Gastrocnemius medialis (tissue), 4 donors: ENCODE results near the gene TMEM255B. TPM values are rescaled to one million over a fixed set of nuclear protein-coding genes. Genes with fewer than 3 reads are reported as not detected.

Source experiments
- ATAC-seq, 2 donors: fragments of 150-250 bp; one replicate each; pipeline ENCODE4 v1.9.1; 2016
- DNase-seq, 2 donors: peaks; one replicate each; pipeline ENCODE4 v3.0.0-alpha.2; 2019
- H3K27ac ChIP-seq, 4 donors: fragments of 200-600 bp; sonication (generic); 1 replicate in 1 of 4; 2 replicates in 3 of 4; pipeline ENCODE4 v1.5.1; 2016 to 2018; ENCODE audit warnings: mild to moderate bottlenecking in 2 of 4, moderate library complexity in 1 of 4
- H3K27me3 ChIP-seq, 3 donors: fragments of 200-600 bp; sonication (generic) in 2 of 3; 1 replicate in 1 of 3; 2 replicates in 2 of 3; pipeline versions ENCODE4 v1.5.1 to v1.6.0; 2016 to 2019; ENCODE audit warnings: mild to moderate bottlenecking in 1 of 3, moderate library complexity in 1 of 3
- H3K36me3 ChIP-seq, 2 donors: fragments of 200-600 bp; sonication (generic) in 1 of 2; one replicate each; pipeline ENCODE4 v1.5.1; 2017 to 2018
- H3K4me1 ChIP-seq, 2 donors: fragments of 200-600 bp; sonication (generic) in 1 of 2; one replicate each; pipeline ENCODE4 v1.5.1; 2016 to 2017; ENCODE audit warnings: mild to moderate bottlenecking in 2 of 2
- H3K4me3 ChIP-seq, 4 donors: fragments of 200-600 bp; sonication (generic) in 3 of 4; 1 replicate in 1 of 4; 2 replicates in 3 of 4; pipeline ENCODE4 v1.5.1; 2016 to 2019; ENCODE audit warnings: mild to moderate bottlenecking in 2 of 4
- H3K9me3 ChIP-seq, 3 donors: fragments of 200-600 bp; sonication (generic) in 2 of 3; 1 replicate in 1 of 3; 2 replicates in 2 of 3; pipeline ENCODE4 v1.5.1; 2016 to 2019
- CTCF ChIP-seq, 5 experiments: fragments of 450-650 bp in 3 of 5; fragments of 200-600 bp in 2 of 5; sonication (generic) in 2 of 5; IDR thresholded peaks in 4 of 5; conservative IDR thresholded peaks in 1 of 5; 1 replicate in 4 of 5; 2 replicates in 1 of 5; pipeline ENCODE4 v1.5.1; 2016 to 2019; ENCODE audit warnings: antibody characterized with exemption in 5 of 5, mild to moderate bottlenecking in 3 of 5, moderate library complexity in 3 of 5
- POLR2A ChIP-seq, 2 donors: fragments of 450-650 bp; IDR thresholded peaks; one replicate each; pipeline ENCODE4 v1.6.1; 2017; ENCODE audit warnings: antibody characterized with exemption in 2 of 2, mild to moderate bottlenecking in 2 of 2, moderate library complexity in 2 of 2
- in situ Hi-C, 4 donors: fragments of 200-750 bp; cut with MboI; loops; one replicate each; pipeline versions ENCODE4 v1.15.0 to v1.8.0; 2017; ENCODE audit warnings: low sequenced_read_pairs in 4 of 4
- intact Hi-C: fragments of 100-400 bp; cut with DNase I; formaldehyde crosslinking; loops from one replicate; pipeline ENCODE4 v1.15.1; 2023; ENCODE audit warnings: low total_unique reads
- total RNA-seq, 4 donors: library from RNA; depleted of rRNA; stranded (reverse); fragments of >200 nt; gene quantifications; one replicate each; pipeline versions ENCODE4 v1.1.0 to v1.2.3, GENCODE V29; 2016

TMEM255B gene
- total RNA-seq, 4 donors from 2014 or later = 0.36 to 1.8 (median 0.59) TPM

GRCh38 chr13:113816254-113816929 is 57.4 kb downstream of the TMEM255B start:
- intact Hi-C loops = loop anchor here (2.0 kb wide), 2 partner anchors 88 to 410 kb away; no protein-coding TSS in a partner anchor

GRCh38 chr13:113816946-113817859 is 58.2 kb downstream of the TMEM255B start:
- DNase-seq (peak; percentile 81 to 87), ATAC-seq (peak; percentile 28 to 29)
- Histone ChIP-seq H3K4me3 (peak overlapping the region in 1 of 4 donors; percentile 13), H3K36me3 (no peaks in the 10 kb centered on the region), H3K4me1 (peaks cover 33 to 37% of the 10 kb centered on the region in 2 donors), H3K9me3 (no peaks in the 10 kb centered on the region), H3K27ac (peak overlapping the region; percentile 68 to 97 (median 96)), H3K27me3 (no peaks in the 10 kb centered on the region)
- intact Hi-C loops (loop anchor here (1.0 to 2.0 kb wide), 3 partner anchors 88 to 410 kb away; no protein-coding TSS in a partner anchor), in situ Hi-C loops (no loop called here)
- TF ChIP-seq POLR2A (IDR thresholded peaks at IDR 0.05) (no peak), CTCF (IDR thresholded peaks at IDR 0.05 in 4 of 5, conservative IDR thresholded peaks at IDR 0.05 in 1 of 5) (peak; percentile 90 to 93 (median 91))

More at GRCh38 chr13:113816254-113816929, 57.4 kb downstream of the TMEM255B start:
- no peak overlapping the region for H3K4me3 ChIP-seq
- H3K27ac ChIP-seq = no peak overlapping the region
- DNase-seq (no peak), ATAC-seq (no peak)
- TF ChIP-seq CTCF (IDR thresholded peaks at IDR 0.05 in 4 of 5, conservative IDR thresholded peaks at IDR 0.05 in 1 of 5) (no peak), POLR2A (IDR thresholded peaks at IDR 0.05) (no peak)
- H3K36me3 ChIP-seq = no peaks in the 10 kb centered on the region
- in situ Hi-C loops = no loop called here
- peaks cover 26 to 29% of the 10 kb centered on the region in 2 donors for H3K4me1 ChIP-seq
- no peaks in the 10 kb centered on the region for H3K27me3 ChIP-seq
- no peaks in the 10 kb centered on the region for H3K9me3 ChIP-seq

- Histone ChIP-seq H3K4me3 (peak overlapping the region in 1 of 4 donors; percentile 13), H3K27me3 (no peaks in the 10 kb centered on the region), H3K27ac (peak overlapping the region; percentile 68 to 97 (median 96)), H3K36me3 (peaks cover 0 to 3% of the 10 kb centered on the region in 2 donors), H3K9me3 (no peaks in the 10 kb centered on the region), H3K4me1 (peaks cover 33 to 39% of the 10 kb centered on the region in 2 donors)
- ATAC-seq = no peak
- intact Hi-C loops = loop anchor here (1.0 to 2.0 kb wide), 3 partner anchors 87 to 409 kb away; no protein-coding TSS in a partner anchor
- no peak for DNase-seq
- no peak for TF ChIP-seq POLR2A (IDR thresholded peaks at IDR 0.05)
- TF ChIP-seq CTCF (IDR thresholded peaks at IDR 0.05 in 4 of 5, conservative IDR thresholded peaks at IDR 0.05 in 1 of 5) = no peak
- in situ Hi-C loops = no loop called here
Observed at GRCh38 chr13:113817860-113818691, 59.0 kb downstream of the TMEM255B start.

GRCh38 chr13:113818700-113819295 is 59.8 kb downstream of the TMEM255B start:
- H3K4me3 ChIP-seq = no peak overlapping the region
- intact Hi-C loops = no loop called here

More at GRCh38 chr13:113818700-113819295, 59.8 kb downstream of the TMEM255B start:
- peak overlapping the region; percentile 94 to 97 (median 96) for H3K27ac ChIP-seq
- peaks cover 0 to 10% of the 10 kb centered on the region in 2 donors for H3K36me3 ChIP-seq
- DNase-seq (no peak), ATAC-seq (no peak)
- no peaks in the 10 kb centered on the region for H3K9me3 ChIP-seq
- in situ Hi-C loops = no loop called here
- no peaks in the 10 kb centered on the region for H3K27me3 ChIP-seq
- TF ChIP-seq CTCF (IDR thresholded peaks at IDR 0.05 in 4 of 5, conservative IDR thresholded peaks at IDR 0.05 in 1 of 5) = no peak
- TF ChIP-seq POLR2A (IDR thresholded peaks at IDR 0.05) = no peak
- H3K4me1 ChIP-seq = peaks cover 33 to 39% of the 10 kb centered on the region in 2 donors
